Esophagus squamous epithelium (tissue), 4 donors: Measurements from ENCODE around the gene RTN4RL1.

Experiments
- POLR2A ChIP-seq, 4 donors: fragments of 450-650 bp; IDR thresholded peaks; one replicate each; pipeline ENCODE4 v1.6.1; 2017; ENCODE audit warnings: antibody characterized with exemption in 4 of 4, mild to moderate bottlenecking in 4 of 4, moderate library complexity in 3 of 4
- TF ChIP-seq, protein P1 (sequence below), 6 experiments: fragments of 450-650 bp in 4 of 6; fragments of 200-600 bp in 2 of 6; sonication (generic) in 2 of 6; IDR thresholded peaks; one replicate each; pipeline ENCODE4 v1.5.1; 2016 to 2019; ENCODE audit warnings: antibody characterized with exemption in 6 of 6, mild to moderate bottlenecking in 4 of 6, moderate library complexity in 4 of 6

DNA sequence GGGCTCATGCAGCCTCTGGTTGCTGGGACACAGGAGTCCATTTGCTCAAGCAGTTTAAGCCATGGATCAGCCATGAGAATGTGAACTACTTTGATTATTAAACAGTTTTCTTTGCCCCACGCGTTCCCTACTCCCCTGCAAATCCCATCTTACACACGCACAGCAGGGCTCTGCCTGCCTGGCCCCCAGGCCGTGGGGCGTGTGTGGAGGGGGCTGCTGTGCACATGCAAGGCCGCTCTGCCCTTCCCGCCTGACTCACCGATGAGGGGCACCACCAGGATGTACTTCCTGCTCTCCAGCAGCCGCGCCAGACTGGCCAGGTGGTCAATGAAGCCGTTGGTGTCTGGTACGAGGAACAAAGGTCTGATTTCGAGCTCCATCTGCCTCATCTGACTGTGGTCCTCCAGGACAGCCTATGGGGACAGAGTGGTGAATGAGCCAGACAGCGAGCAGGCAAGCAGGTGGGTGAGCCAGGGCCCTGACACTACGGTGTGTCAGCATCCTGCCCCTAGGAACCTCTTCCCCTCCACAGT, 43.5 kb upstream of the RTN4RL1 start:
- TF ChIP-seq, protein P1, sequence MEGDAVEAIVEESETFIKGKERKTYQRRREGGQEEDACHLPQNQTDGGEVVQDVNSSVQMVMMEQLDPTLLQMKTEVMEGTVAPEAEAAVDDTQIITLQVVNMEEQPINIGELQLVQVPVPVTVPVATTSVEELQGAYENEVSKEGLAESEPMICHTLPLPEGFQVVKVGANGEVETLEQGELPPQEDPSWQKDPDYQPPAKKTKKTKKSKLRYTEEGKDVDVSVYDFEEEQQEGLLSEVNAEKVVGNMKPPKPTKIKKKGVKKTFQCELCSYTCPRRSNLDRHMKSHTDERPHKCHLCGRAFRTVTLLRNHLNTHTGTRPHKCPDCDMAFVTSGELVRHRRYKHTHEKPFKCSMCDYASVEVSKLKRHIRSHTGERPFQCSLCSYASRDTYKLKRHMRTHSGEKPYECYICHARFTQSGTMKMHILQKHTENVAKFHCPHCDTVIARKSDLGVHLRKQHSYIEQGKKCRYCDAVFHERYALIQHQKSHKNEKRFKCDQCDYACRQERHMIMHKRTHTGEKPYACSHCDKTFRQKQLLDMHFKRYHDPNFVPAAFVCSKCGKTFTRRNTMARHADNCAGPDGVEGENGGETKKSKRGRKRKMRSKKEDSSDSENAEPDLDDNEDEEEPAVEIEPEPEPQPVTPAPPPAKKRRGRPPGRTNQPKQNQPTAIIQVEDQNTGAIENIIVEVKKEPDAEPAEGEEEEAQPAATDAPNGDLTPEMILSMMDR (IDR thresholded peaks at IDR 0.05): no peak
- TF ChIP-seq POLR2A (IDR thresholded peaks at IDR 0.05): no peak
